D341Med (cell line): ENCODE data around the gene OR10A6.

Experiments used
- DNase-seq: peaks from one replicate; pipeline ENCODE4 v3.0.0; 2012; ENCODE audit warnings: low spot score

Gene OR10A6, protein sequence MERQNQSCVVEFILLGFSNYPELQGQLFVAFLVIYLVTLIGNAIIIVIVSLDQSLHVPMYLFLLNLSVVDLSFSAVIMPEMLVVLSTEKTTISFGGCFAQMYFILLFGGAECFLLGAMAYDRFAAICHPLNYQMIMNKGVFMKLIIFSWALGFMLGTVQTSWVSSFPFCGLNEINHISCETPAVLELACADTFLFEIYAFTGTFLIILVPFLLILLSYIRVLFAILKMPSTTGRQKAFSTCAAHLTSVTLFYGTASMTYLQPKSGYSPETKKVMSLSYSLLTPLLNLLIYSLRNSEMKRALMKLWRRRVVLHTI

DNA sequence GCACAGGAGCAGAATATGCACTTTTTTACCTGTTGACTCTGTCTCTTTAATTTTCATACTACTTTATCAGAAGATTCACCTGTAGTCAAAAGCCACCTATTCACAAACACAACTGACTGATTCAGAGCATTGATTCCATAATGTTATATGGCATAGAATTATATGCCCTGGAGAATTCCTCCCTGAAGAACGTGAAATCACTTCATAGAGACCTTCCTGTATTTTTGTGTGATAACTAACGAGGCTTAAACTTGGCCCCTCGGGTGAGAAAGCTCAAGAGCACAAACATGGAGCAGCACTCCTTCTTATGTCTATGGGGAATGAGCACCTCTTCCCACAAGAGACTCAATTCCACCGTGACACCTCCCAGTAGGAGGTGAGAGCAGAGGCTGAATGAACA lies at the start of gene OR10A6:
OR10A6 (minus strand) TSS at position 101 of the 400 bp plus-strand sequence. CDS start 2,606 bp downstream, outside the sequence.
- DNase-seq, result no peak

DNA sequence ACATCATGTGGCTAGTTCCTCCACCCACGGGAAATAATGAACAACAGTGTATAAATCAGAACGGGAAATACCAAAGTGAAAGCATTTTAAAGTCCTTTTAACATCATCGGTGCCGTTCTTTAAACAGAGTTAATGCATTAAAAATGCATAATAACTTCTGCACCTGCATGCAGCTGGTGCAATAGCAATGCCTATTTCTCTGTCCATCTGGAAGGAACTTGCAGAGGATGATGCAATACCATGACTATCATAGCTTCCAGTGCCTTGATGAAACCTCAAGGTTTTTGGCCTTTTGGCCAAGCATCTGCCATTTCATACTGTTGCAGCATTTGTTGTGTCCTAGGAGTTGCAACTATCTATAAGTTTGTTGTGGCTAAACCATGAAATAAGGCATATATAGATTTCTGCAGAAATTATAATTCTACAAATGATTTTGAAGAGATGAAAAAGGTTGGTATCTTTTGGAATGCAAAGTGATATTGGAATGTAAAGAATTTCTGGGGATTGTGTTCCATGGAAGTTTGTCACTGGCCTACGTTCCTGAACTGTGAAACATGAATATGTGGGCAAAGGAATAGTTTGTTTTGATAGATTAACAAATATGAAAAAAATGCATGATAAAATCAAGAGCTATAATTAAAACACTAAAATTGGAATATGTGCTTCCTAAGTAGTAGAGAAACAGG lies 46.3 kb upstream of the OR10A6 start:
- DNase-seq, result no peak

- no peak for DNase-seq
Measured at GRCh38 chr11:7974668-7975067, 43.6 kb upstream of the OR10A6 start.

GRCh38 chr11:7973011-7973410 lies 41.9 kb upstream of the OR10A6 start:
- DNase-seq, result no peak

DNA sequence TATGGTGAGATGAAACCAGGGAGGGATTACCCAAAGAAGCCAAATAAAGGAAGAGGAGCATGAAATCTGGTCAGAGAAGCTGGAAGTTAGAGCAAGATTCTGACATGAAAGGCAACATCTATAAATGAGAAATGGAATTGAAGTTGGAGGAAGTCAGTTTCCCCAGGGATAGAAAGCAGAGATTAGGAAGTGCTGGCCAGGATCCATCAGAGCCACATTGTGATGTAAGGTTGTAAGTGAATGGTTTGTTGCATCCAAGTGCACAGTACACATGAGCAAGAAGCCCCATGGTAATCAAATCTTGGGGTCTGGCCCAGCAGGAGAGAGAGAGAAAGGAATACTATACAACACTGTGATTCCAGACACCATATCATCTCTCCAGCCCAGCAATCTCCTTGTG lies 40.8 kb upstream of the OR10A6 start:
- DNase-seq, result no peak

DNA sequence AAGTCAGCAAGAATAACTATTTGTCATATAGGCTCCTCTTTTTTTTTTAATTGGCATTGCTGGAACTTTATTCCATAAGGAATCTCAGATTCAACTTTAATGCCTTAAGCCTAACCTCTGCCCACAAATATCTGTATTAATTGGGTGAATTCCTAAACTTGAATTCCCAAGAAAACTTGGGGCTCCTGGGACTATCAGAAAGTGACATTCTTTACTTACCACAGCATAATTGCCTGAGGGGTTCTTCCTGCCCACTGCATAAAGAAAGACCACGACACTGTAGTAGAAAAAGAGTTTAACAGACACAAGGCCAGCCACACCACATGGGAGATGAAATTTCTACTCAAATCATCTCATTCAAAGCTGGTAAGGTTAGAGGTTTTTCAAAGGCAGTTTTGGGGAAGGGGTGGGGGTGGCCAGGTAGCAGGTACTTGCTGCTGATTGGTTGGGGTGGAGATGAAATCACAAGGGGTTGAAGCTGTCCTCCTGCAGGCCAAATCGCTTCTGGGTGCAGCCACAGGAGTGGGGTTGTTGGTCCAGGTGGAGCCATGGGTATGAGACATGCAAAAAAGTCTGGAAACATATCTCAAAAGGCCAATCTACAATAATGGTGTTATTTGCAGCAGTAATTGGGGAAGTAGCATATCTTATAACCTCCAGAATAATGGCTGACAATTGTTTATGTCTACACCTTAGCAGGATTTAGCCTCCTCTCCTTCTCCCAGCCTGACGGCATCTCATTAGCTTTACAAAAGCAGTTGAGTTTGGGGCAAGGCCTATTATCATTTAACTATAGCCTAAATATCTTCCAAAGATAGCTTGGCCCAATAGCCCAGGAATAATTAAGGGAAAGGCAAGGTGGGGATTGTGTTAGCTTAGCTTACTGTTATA lies 38.9 kb upstream of the OR10A6 start:
- DNase-seq, result no peak

GRCh38 chr11:7968686-7969085 lies 37.6 kb upstream of the OR10A6 start:
- DNase-seq, result no peak

GRCh38 chr11:7967826-7968225 lies 36.8 kb upstream of the OR10A6 start:
- no peak for DNase-seq

GRCh38 chr11:7967097-7967496 lies 36.0 kb upstream of the OR10A6 start:
- no peak for DNase-seq

DNA sequence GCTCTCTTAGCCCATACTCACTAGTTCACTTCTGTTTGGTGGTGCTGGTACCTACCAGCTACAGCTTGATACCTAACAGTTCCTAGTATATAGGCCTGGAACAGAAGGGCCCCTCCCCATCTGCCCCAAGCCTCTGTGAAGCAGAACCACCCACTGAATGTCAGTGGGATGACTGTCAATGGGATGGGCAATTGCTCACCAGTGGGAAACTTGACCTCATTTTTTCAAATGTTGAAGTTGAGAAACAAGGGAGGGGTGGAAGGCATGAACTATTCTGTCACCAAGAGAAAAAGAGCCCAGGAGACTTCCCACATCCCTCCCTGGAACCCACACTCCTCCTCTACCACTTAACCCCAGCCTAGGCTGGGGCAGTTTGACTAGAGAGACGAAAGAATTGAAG lies 34.3 kb upstream of the OR10A6 start, which contains the start of gene NLRP10:
NLRP10 (minus strand) TSS at position 62 of the 400 bp plus-strand sequence. CDS start 1,952 bp downstream, outside the sequence.
- DNase-seq, result no peak

- no peak for DNase-seq
Measured at GRCh38 chr11:7964873-7965272, 33.8 kb upstream of the OR10A6 start.

DNA sequence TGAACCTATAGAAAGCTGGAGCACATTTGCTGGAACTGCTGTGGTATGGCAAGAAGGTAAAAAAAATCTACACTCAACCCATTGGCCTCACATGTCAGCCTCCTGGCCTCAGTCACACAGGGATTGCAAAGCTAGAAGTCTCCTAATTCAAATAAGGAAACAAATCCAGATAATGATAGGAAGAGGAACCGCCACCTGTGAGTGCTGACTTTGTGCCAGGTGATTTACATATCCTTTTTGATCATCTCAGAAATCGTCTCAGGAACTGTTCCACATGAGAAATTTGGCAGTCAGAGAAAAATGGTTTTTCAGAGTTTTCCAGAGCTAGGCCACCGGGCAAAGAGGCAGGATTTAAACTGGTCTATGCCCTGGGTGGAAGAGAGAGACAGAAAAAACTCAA lies 33.2 kb upstream of the OR10A6 start:
- no peak for DNase-seq

DNA sequence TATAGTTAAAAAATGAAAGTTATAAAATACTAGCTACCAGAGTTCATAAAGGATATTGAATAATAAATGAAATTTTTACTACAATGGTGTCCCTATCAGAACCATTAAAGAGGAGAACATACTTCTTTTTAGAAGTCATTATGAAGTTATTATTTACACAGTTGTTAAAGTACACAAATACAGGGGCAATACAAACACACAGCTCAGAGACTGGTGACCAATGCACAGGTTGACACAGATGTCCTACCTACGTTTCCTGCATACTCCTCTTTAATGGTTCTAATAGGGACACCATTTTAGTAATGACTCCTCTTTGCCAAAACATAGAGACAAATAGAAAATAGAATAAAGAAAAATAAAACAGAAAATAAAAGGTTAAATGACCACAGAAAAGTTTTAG lies 24.1 kb upstream of the OR10A6 start:
- no peak for DNase-seq

DNA sequence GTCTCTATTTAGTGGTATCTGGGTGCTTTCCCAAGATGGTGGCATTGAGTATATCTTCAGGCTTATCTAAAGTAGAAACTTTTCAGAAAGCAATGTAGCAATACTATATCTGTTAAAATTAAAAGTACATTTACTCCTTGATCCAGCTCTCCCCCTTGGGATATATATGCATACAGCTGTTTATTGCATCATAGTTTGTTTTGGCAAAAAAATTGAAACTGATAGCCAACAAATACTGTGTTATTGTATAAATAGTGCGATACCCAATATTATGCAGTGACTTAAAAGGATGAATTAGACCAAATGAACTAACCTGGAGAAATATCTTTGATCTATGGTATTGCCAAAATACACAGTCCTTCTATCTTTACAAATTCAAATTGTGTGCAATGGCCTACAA lies 18.9 kb upstream of the OR10A6 start:
- no peak for DNase-seq

GRCh38 chr11:7944123-7944522 lies 13.1 kb upstream of the OR10A6 start:
- DNase-seq, result no peak

DNA sequence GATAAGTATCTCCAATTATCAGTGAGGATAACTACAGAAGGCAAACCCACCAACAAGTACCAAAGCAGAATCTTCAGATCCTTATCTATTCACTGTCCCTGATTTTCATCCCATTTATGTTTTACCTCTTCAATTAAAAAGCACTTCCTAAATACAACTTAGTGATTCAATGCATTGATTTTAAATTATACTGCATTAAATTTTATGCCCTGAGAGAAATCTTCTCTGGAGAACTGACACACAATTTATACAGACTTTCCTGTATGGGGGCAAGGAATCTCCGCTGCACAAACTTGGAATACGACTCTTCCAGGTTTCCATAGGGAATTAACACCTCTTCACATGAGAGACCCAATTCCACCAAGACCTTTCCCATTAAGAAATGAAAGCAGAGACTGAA lies 10.5 kb upstream of the OR10A6 start, which contains the start of gene OR10A3:
OR10A3 (minus strand) TSS at position 101 of the 400 bp plus-strand sequence. CDS start 2,188 bp downstream, outside the sequence.
- no peak for DNase-seq

- no peak for DNase-seq
Measured at GRCh38 chr11:7941146-7941545, 10.1 kb upstream of the OR10A6 start.

DNA sequence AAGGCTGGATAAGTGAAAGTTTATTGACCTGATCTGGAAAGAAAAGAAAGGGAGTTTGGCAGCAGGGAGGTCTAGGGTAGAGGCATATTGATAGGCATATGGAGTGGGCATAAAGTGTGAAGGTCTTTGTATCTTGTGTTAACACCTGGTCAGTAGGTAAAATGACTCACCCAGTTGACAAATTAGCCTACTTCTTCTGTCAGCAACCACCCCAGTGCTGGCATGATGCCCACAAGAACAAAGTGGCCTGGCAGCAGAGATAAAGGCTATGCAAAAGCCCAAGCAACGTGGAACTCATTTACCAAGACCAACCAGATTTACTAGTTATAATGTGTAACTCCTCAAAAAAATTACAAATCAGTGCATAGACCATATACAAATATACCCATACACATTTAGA lies 5.5 kb upstream of the OR10A6 start:
- DNase-seq, result no peak

DNA sequence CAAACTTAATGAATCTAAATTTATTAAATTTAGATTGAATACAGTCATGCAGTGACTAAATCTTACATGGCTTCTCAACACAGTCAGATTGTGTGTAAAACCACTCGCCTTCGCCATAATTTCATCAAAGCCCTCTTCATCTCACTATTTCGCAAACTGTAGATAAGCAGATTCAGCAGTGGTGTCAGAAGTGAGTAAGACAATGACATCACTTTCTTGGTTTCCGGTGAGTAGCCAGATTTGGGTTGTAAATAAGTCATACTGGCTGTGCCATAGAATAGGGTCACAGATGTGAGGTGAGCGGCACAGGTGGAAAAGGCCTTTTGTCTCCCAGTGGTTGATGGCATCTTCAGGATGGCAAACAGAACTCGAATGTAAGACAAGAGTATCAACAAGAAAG lies 3.4 kb downstream of the OR10A6 start:
- DNase-seq, result no peak

DNA sequence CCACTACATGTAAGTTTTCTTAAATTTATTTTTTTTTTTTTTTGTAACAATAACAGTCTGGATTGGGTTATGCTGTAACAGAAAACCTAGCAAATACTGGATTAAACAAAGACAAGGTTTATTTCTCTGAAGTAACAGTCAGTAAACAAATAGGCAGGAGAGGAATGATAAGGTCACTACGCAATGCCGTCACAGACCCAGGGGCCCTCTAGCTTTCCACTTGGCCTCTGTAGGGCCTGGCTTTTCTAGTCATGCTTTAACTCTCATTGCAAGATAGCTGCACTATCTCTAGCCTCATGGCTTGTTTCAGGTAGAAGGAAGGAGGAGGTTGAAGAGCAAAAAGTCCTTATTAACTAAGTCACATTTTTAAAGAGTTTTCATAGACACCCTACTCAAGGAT lies 6.5 kb downstream of the OR10A6 start:
- no peak for DNase-seq

DNA sequence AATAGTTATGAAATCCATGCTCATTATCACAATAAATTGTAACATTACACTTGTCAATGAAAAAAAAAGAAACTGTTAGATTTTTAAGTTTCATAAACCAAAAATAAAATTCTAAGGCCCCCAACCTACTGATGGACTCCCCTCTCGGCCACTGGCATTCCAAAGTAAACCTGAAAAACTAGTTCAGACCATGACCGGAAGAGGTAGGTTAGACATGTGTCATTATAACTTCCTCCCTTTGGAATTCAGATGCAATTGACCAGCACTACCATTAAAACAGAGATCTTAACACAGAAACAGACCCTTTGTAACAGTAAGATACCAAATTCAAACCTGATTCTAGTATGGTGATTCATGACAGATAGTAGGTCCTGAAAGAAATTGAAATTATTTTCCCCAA lies 12.9 kb downstream of the OR10A6 start:
- no peak for DNase-seq

DNA sequence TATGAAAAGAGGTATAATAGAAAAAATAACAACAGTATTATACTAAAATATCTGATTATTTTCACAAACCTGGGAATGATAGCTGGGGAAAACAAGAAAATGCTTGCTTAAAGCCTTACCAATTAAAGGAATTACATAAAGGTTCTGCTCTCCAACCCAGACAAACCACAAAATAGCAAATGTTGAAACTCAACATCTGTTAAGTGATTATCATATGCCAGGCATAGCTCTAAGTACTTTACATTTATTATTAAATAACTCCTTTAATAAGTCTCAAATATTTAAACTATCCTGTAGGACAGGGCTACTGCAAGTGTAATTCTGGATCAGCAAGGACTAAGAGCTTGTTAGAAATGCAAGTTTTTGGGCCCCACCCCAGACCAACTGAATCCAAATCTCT lies 20.1 kb downstream of the OR10A6 start:
- DNase-seq, result no peak
